GM21619 (cell line): ENCODE results near the gene TOP1.

Experiments used
- ATAC-seq: cut with Tn5 transposase; IDR thresholded peaks from one replicate; pipeline ENCODE4 v1.9.1; 2021; ENCODE audit not compliant: unreplicated experiment

TOP1 gene

GRCh38 chr20:41141153-41141815 lies 112.7 kb downstream of the TOP1 start:
- ATAC-seq = no peak

- ATAC-seq = no peak
Measured at GRCh38 chr20:41142245-41142644, 113.6 kb downstream of the TOP1 start.

DNA sequence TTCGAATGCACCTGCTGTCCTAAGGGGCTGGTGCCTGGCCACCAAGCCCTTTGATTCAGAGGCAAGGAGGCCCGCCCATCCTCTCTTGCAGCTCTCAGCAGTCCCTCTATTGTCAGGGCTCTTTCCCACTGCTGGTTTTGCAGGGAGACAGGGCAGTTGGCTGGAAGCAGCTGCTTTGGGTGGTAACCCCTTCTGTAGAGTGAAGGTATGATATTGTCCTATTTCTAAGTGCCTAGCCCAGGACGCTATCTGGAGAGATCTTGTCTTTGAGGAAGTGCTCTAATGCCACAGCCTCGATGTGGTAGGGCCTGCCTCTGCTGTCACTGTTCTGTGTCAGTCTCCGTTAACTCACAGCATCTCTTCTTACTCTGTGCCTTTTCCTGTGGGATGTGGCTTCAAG lies 114.3 kb downstream of the TOP1 start:
- no peak for ATAC-seq

DNA sequence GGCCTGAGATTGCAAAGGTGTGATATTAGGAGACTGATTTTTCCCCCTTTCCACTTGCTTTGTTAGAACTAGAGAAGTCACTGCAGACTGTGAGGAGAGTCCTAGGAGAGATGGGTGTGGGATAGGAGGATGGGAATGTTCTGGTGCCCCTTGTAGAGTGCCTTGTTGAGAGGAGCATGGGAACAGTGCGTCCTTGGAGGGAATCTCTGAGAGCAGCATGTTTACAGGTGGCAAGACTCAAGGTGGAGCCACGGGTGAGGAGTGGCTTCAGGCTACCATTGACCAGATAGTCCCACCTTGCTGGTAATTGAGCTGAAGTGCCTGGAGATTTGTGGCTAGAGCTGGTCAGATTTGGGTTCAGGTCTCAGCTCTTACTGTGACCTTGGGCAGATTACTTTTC lies 114.7 kb downstream of the TOP1 start:
- ATAC-seq = no peak

- ATAC-seq = no peak
Measured at GRCh38 chr20:41145317-41145716, 116.7 kb downstream of the TOP1 start.

DNA sequence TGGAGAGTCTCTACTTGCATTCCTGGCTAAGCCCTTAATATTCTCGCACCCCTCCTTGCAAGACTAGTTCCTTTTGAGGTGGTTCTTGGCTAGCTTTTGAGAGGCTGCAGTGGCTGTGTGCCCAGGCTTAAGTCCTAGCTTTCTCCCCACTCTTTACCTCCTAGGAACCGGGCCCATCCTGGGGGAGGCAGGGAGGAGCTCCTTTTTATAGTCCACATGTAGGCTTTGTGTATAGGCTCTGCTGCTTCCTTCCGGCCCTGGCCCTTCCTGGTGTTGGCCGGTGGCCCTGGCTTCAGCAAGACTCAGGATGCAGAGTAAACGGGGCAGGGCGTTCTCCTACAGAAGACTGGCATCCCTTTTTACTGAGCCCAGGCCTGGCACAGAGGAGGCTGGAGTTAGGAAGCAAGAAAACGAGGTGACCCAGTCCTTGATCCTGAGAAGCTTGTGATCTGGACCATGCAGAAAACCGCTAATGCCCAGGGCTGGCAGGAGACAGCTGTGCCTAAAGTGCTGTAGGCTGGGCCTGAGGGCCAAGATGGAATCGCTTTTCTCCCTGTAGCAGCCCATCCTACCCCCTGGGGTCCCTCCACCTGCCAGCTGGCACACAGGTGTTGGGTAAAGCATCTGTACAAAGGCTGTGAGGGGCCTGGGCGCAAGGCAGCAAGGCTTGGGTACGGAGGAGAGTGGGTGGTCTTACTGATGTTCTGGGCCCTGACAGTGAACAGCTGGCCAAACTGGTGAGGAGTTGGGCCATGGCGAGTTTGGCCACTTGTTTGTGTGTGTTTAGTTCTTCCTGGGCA lies 117.4 kb downstream of the TOP1 start:
- no peak for ATAC-seq

DNA sequence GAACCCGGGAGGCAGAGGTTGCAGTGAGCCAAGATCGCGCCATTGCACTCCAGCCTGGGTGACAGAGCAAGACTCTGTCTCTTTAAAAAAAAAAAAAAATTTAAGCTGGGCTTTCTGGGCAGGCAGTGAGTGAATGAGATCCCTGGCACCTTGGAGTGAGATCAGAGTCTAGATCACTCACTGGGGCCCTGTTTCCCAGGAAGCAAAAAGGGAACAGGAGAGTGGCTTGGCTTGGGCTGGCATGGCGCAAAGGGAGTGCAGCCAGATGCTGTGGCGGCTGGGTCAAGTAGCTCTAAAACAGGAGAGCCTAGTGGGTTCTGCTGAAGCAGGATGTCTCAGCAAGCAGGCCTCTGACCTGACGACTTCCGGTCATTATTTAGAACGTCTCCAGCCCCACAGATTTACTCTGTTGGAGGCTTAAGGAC lies 119.2 kb downstream of the TOP1 start:
- ATAC-seq = no peak

DNA sequence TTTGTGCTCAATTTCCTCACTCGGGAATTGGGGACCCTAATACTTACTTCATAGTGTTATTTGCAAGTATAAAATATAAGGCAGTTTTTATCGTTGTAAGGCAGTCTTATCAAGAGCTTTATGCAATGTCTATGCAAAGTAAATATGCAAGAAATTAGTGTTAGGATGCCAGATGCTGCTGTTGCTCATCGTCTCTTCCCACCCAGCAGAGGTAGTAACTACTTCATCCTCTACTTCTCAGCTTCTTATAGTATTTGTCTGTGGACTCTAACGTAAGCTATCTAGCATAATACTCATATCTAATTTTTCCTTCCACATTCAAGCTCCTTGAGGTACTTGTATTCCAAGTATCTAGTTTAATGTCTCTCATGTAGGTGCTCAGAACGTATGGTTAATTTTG lies 120.3 kb downstream of the TOP1 start:
- ATAC-seq = no peak

- no peak for ATAC-seq
Measured at GRCh38 chr20:41150664-41151063, 122.0 kb downstream of the TOP1 start.

GRCh38 chr20:41151134-41151869 lies 122.7 kb downstream of the TOP1 start:
- no peak for ATAC-seq

GRCh38 chr20:41152108-41152757 lies 123.6 kb downstream of the TOP1 start:
- ATAC-seq = no peak

DNA sequence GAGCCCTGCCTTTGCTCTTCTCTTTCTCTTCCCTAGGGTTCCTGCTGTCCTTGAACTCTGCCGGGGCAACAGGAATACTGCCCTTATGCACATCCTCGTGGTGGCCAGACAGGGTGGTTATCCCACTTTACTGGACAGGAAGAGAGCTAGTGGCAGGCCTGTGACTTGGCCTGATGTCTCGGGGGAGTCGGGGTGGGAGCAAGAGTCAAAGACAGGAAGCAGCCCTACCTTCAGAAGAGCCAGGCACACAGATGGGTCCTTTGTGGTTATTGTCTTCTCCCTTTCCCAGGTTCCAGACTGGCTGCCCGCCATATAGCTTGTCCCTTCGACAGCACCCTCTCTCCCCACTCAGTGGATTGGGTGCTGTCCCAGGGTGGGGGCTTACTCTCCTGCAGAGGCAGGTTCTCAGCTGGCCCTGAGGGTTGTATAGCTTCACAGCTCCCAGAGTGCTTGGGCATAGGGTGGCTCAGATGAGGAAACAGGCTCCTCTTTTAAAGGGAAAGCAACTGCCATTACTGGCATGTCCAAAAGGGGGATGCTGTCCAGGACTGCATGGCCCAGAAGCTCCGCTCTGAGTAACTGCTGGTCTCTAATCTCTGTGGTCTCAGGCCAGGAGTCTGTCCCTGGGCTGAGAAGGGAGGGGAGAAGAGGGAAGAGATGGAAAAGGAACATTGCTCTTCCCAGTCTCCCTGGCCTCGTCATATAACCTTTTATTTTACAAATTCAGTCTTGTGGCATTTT lies 126.0 kb downstream of the TOP1 start:
- ATAC-seq = no peak

DNA sequence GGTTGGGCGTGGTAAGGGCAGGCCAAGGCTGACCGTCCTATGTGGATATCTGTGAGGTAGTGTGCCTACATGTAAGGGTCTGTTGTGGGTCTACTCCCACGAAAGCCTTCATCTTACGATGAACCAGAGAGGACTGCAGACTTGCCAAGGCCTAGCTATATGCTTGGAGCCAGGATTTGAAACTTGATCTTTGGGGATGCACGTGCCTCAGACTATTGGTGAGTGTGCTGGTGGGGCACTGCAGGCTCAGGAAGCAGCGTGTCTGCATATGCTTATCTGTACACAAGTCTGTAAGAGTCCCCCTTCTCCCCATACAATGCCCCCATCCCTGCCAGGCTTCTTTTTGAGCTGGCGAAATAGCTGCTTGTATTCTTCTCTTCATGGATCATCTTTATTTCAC lies 126.6 kb downstream of the TOP1 start:
- no peak for ATAC-seq

GRCh38 chr20:41158082-41158625 lies 129.5 kb downstream of the TOP1 start:
- ATAC-seq = no peak

- ATAC-seq = no peak
Measured at GRCh38 chr20:41159547-41159946, 130.9 kb downstream of the TOP1 start.

DNA sequence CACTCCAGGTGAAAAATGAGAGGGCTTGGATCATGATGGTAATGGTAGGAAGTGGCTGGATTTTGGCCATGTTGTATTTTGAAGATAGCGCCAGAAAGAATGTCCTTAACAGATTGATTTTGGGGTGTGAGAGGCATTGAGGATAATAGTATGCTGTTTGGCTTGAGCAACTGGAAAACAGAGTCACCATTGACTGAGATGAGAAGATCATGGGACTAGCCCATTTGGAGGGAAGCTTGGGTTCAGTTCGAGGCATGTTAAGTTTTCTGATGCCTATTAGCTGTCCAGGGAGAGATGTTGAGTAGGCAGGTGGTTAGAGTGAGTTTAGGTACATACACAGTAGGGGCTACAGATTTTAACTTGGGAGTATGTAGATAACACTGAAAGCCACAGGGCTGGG lies 132.1 kb downstream of the TOP1 start:
- no peak for ATAC-seq

- no peak for ATAC-seq
Measured at GRCh38 chr20:41161886-41162285, 133.3 kb downstream of the TOP1 start.

GRCh38 chr20:41162396-41162795 lies 133.8 kb downstream of the TOP1 start:
- ATAC-seq = no peak

DNA sequence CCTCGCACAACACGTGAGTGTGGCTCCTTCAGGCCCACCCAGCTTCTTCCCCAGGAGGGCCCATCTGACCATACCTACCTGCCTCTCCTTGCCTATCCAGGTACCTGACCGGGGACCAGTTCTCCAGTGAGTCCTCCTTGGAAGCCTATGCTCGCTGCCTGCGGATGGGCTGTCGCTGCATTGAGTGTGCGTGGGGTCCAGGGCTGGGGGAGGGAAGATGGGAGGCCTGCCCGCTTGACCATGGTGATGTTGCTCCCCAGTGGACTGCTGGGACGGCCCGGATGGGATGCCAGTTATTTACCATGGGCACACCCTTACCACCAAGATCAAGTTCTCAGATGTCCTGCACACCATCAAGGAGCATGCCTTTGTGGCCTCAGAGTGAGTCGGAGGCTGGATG lies 135.2 kb downstream of the TOP1 start:
- no peak for ATAC-seq
